Caco-2 (cell line): ENCODE results near the gene CUL3. TPM values are rescaled to one million over a fixed set of nuclear protein-coding genes. Genes with fewer than 3 reads are reported as not detected.

Experiments used
- BruUV-seq: library from RNA; stranded (reverse); fragments of 400-500 nt; replicated peaks from 2 replicates; lab custom pipeline; 2021; lab: Mats Ljungman, UMichigan
- CTCF ChIA-PET: fragments of 300-600 bp; sonication (Branson Sonifier 250); formaldehyde crosslinking; loops from one replicate; lab custom pipeline; 2022; ENCODE audit warnings: antibody characterized with exemption; lab: Charles Lee
- POLR2A ChIA-PET: fragments of 300-600 bp; sonication (Branson Sonifier 250); formaldehyde crosslinking; loops from one replicate; lab custom pipeline; 2022; ENCODE audit warnings: antibody characterized with exemption; lab: Charles Lee
- DNase-seq, 2 experiments: peaks; one replicate each; pipeline versions ENCODE4 v3.0.0 to v3.0.0-alpha.2; 2020 to 2022
- H3K27me3 ChIP-seq: replicated peaks from 2 replicates; pipeline ENCODE4 v1.6.0; 2011; ENCODE audit warnings: low read length; ENCODE audit not compliant: control insufficient read depth, insufficient read depth
- H3K36me3 ChIP-seq: 2 replicates; pipeline ENCODE4 v1.5.1; 2011; ENCODE audit warnings: low read length; ENCODE audit not compliant: control insufficient read depth, insufficient read depth
- H3K4me1 ChIP-seq: fragments of 250-450 bp; sonication (Bioruptor Pico); 2 replicates; pipeline ENCODE4 v1.5.1; 2020; ENCODE audit warnings: mild to moderate bottlenecking
- H3K4me3 ChIP-seq: 2 replicates; pipeline ENCODE4 v1.5.1; 2011; ENCODE audit warnings: low read depth, mild to moderate bottlenecking, control low read depth, low read length
- H3K9me3 ChIP-seq: fragments of 250-450 bp; sonication (Bioruptor Pico); 2 replicates; pipeline ENCODE4 v1.5.1; 2020; ENCODE audit warnings: mild to moderate bottlenecking, moderate library complexity
- H3K27ac Mint-ChIP-seq: one replicate; pipeline ENCODE4 v1.8.0; 2022; ENCODE audit warnings: mixed read lengths; ENCODE audit not compliant: unreplicated experiment
- H3K27me3 Mint-ChIP-seq: one replicate; pipeline ENCODE4 v1.8.0; 2022; ENCODE audit warnings: mixed read lengths; ENCODE audit not compliant: insufficient read depth, unreplicated experiment
- H3K36me3 Mint-ChIP-seq: one replicate; pipeline ENCODE4 v1.8.0; 2022; ENCODE audit warnings: mild to moderate bottlenecking, mixed read lengths; ENCODE audit not compliant: insufficient read depth, unreplicated experiment
- H3K4me1 Mint-ChIP-seq: one replicate; pipeline ENCODE4 v1.8.0; 2022; ENCODE audit warnings: low read depth, mixed read lengths; ENCODE audit not compliant: unreplicated experiment
- H3K4me3 Mint-ChIP-seq: one replicate; pipeline ENCODE4 v1.8.0; 2022; ENCODE audit warnings: mild to moderate bottlenecking, moderate library complexity, mixed read lengths; ENCODE audit not compliant: unreplicated experiment
- H3K9me3 Mint-ChIP-seq: one replicate; pipeline ENCODE4 v1.8.0; 2022; ENCODE audit warnings: mixed read lengths; ENCODE audit not compliant: unreplicated experiment
- intact Hi-C: fragments of 100-400 bp; cut with micrococcal nuclease; formaldehyde crosslinking; loops from one replicate; pipeline ENCODE4 v1.10.0; 2022; ENCODE audit not compliant: unreplicated experiment
- total RNA-seq: library from RNA; stranded (reverse); gene quantifications from 2 replicates; pipeline ENCODE4 v1.2.3, GENCODE V29; 2022
- TF ChIP-seq, protein P1 (sequence below), 2 experiments: fragments of 200-600 bp in 1 of 2; IDR thresholded peaks; 1 replicate in 1 of 2; 2 replicates in 1 of 2; pipeline versions ENCODE4 v1.5.1 to v1.8.0; 2011 to 2022; ENCODE audit warnings: antibody characterized with exemption in 1 of 2, control low read depth in 1 of 2, inconsistent platforms in 1 of 2, low read depth in 1 of 2, low read length in 1 of 2, mild to moderate bottlenecking in 1 of 2, moderate library complexity in 1 of 2; ENCODE audit not compliant: insufficient read depth in 1 of 2, severe bottlenecking in 1 of 2, unreplicated experiment in 1 of 2

CUL3 gene
- total RNA-seq, 1 experiment from 2014 or later = 66.3 TPM

DNA sequence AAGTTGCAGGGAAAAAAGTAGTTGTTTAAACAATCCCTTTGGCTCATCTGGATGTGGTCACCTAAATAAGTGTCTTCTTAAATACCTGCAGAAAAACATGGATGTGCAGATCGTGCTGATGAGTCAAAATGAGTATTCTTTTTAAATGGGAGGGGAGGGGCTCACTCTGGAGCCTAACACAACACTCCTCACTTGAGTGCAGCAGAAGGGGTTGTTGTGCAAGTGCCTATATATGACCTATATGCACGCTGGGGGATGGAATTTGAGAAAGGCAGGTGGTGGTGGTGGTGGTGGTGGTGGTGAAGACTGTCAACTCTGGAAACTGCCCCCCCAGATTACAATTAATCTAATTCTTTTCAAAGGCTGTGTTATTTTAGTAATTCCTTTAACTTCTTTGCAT is 105.3 kb downstream of the CUL3 start:
- H3K9me3 Mint-ChIP-seq = no peaks in the 10 kb centered on the region
- Histone ChIP-seq H3K4me1 (peaks cover 3% of the 10 kb centered on the region), H3K27me3 (no peaks in the 10 kb centered on the region), H3K9me3 (no peaks in the 10 kb centered on the region), H3K36me3 (no peaks in the 10 kb centered on the region; the same call in 1 of the 2 replicates), H3K4me3 (no peak overlapping the region)
- intact Hi-C loops = loop anchor here (10.0 kb wide), 1 partner anchor 465 kb away; no protein-coding TSS in a partner anchor
- H3K27ac Mint-ChIP-seq = no peak overlapping the region
- H3K36me3 Mint-ChIP-seq = peaks cover 18% of the 10 kb centered on the region
- TF ChIP-seq, protein P1, sequence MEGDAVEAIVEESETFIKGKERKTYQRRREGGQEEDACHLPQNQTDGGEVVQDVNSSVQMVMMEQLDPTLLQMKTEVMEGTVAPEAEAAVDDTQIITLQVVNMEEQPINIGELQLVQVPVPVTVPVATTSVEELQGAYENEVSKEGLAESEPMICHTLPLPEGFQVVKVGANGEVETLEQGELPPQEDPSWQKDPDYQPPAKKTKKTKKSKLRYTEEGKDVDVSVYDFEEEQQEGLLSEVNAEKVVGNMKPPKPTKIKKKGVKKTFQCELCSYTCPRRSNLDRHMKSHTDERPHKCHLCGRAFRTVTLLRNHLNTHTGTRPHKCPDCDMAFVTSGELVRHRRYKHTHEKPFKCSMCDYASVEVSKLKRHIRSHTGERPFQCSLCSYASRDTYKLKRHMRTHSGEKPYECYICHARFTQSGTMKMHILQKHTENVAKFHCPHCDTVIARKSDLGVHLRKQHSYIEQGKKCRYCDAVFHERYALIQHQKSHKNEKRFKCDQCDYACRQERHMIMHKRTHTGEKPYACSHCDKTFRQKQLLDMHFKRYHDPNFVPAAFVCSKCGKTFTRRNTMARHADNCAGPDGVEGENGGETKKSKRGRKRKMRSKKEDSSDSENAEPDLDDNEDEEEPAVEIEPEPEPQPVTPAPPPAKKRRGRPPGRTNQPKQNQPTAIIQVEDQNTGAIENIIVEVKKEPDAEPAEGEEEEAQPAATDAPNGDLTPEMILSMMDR (IDR thresholded peaks at IDR 0.05; ENCODE audit: insufficient read depth in 1 of 2, low read depth in 1 of 2, low read length in 1 of 2, severe bottlenecking in 1 of 2, unreplicated experiment in 1 of 2) = no peak
- DNase-seq = no peak
- H3K4me1 Mint-ChIP-seq = no peaks in the 10 kb centered on the region
- no TSS peak for BruUV-seq
- H3K27me3 Mint-ChIP-seq = peaks cover 4% of the 10 kb centered on the region
- ChIA-PET POLR2A (no interaction called here), CTCF (no interaction called here)
- H3K4me3 Mint-ChIP-seq = no peak overlapping the region

GRCh38 chr2:224472827-224473226 is 112.3 kb downstream of the CUL3 start:
- no TSS peak for BruUV-seq
- no peaks in the 10 kb centered on the region for H3K4me1 ChIP-seq
- H3K36me3 ChIP-seq = no peaks in the 10 kb centered on the region
- intact Hi-C loops = no loop called here
- TF ChIP-seq, protein P1 (IDR thresholded peaks at IDR 0.05; ENCODE audit: insufficient read depth in 1 of 2, low read depth in 1 of 2, low read length in 1 of 2, severe bottlenecking in 1 of 2, unreplicated experiment in 1 of 2) = no peak
- peaks cover 14% of the 10 kb centered on the region for H3K36me3 Mint-ChIP-seq
- ChIA-PET POLR2A (no interaction called here), CTCF (no interaction called here)
- no peaks in the 10 kb centered on the region for H3K9me3 Mint-ChIP-seq
- H3K4me1 Mint-ChIP-seq = no peaks in the 10 kb centered on the region
- no peak overlapping the region for H3K27ac Mint-ChIP-seq
- no peak overlapping the region for H3K4me3 ChIP-seq
- no peak for DNase-seq
- peaks cover 6% of the 10 kb centered on the region for H3K27me3 Mint-ChIP-seq
- no peaks in the 10 kb centered on the region for H3K27me3 ChIP-seq
- no peaks in the 10 kb centered on the region for H3K9me3 ChIP-seq
- H3K4me3 Mint-ChIP-seq = no peak overlapping the region

GRCh38 chr2:224472137-224472536 is 113.0 kb downstream of the CUL3 start:
- BruUV-seq = no TSS peak
- H3K4me3 ChIP-seq = no peak overlapping the region
- H3K27me3 Mint-ChIP-seq = peaks cover 6% of the 10 kb centered on the region
- POLR2A ChIA-PET = no interaction called here
- intact Hi-C loops = no loop called here
- no peak overlapping the region for H3K27ac Mint-ChIP-seq
- H3K9me3 Mint-ChIP-seq = no peaks in the 10 kb centered on the region
- H3K36me3 ChIP-seq = no peaks in the 10 kb centered on the region
- peaks cover 20% of the 10 kb centered on the region for H3K36me3 Mint-ChIP-seq
- CTCF ChIA-PET = no interaction called here
- no peaks in the 10 kb centered on the region for H3K4me1 Mint-ChIP-seq
- H3K9me3 ChIP-seq = no peaks in the 10 kb centered on the region
- H3K27me3 ChIP-seq = no peaks in the 10 kb centered on the region
- H3K4me1 ChIP-seq = no peaks in the 10 kb centered on the region
- TF ChIP-seq, protein P1 (IDR thresholded peaks at IDR 0.05; ENCODE audit: insufficient read depth in 1 of 2, low read depth in 1 of 2, low read length in 1 of 2, severe bottlenecking in 1 of 2, unreplicated experiment in 1 of 2) = no peak
- DNase-seq = no peak
- H3K4me3 Mint-ChIP-seq = no peak overlapping the region
